ENCODE results near the gene OR2T11. TPM values are rescaled to one million over a fixed set of nuclear protein-coding genes. Genes with fewer than 3 reads are reported as not detected.
"Not testable (repeated sequence)": the region's sequence is repeated elsewhere in the genome, so short reads cannot be mapped to it uniquely, and the experiment has no call there.

The OR2T11 gene
- total and polyA plus RNA-seq, 4 donors: not detected

DNA sequence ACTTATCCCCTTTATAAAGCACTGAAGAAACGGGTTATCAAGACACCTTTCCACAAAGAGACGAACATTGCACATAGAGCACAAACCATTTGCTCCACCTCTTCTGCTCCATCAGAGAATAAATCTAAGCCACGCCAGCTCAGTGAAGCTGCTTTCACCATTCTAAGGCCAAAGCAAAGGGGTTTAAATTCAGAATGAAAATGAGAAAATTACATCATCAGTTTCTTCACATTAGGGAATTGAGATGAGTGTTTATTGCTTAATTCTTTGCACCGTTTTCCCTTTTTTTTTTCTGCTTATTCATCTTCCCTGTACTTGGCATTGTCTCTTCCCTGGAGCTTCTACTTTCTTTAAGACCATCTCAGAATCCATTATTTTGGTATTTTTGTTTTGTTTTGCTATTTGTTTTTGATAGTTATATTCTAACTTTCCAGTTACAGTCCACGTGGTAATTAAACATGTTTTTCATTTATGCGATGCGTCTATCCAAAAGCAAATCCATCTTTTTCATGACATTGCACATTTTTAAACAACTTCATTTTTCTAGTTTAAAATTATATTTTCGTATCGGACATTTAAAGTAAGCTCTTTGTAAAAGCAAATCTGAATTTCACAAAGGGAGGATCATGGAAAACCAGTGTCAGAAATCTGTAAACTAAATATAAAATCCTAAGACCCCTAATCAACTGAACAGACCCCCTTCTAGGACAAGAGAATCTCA lies 58.5 kb downstream of the OR2T11 start:
- 69% methylated on average over 9 of the region's 9 CpGs for WGBS
- no peak for DNase-seq (ENCODE audit: low spot score)
- H3K4me1 ChIP-seq (ENCODE audit: control insufficient read depth in 4 of 4, insufficient read depth in 4 of 4, low read length in 3 of 4): no peaks in the 10 kb centered on the region
- H3K4me3 ChIP-seq (ENCODE audit: low read depth in 1 of 3, low read length in 3 of 3): no peak overlapping the region
- no peaks in the 10 kb centered on the region for H3K9me3 ChIP-seq (ENCODE audit: control insufficient read depth in 4 of 4, low read length in 3 of 4)
- H3K27me3 ChIP-seq (ENCODE audit: control insufficient read depth in 4 of 4, insufficient read depth in 4 of 4, low read length in 3 of 4): no peaks in the 10 kb centered on the region
- no peak overlapping the region for H3K27ac ChIP-seq (ENCODE audit: low read depth in 1 of 2, low read length in 2 of 2)
- H3K9ac ChIP-seq (ENCODE audit: low read depth in 1 of 2, low read length in 2 of 2): no peak overlapping the region
- no peaks in the 10 kb centered on the region for H3K36me3 ChIP-seq (ENCODE audit: control insufficient read depth in 4 of 4, insufficient read depth in 3 of 4, low read depth in 1 of 4, low read length in 3 of 4)
- TF ChIP-seq HNF4G (IDR thresholded peaks at IDR 0.05): no peak
- TF ChIP-seq, protein P1, sequence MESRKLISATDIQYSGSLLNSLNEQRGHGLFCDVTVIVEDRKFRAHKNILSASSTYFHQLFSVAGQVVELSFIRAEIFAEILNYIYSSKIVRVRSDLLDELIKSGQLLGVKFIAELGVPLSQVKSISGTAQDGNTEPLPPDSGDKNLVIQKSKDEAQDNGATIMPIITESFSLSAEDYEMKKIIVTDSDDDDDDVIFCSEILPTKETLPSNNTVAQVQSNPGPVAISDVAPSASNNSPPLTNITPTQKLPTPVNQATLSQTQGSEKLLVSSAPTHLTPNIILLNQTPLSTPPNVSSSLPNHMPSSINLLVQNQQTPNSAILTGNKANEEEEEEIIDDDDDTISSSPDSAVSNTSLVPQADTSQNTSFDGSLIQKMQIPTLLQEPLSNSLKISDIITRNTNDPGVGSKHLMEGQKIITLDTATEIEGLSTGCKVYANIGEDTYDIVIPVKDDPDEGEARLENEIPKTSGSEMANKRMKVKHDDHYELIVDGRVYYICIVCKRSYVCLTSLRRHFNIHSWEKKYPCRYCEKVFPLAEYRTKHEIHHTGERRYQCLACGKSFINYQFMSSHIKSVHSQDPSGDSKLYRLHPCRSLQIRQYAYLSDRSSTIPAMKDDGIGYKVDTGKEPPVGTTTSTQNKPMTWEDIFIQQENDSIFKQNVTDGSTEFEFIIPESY (IDR thresholded peaks at IDR 0.05): no peak
- TF ChIP-seq RAD21 (IDR thresholded peaks at IDR 0.05): no peak
- TF ChIP-seq FOXA2 (IDR thresholded peaks at IDR 0.05): no peak
- TF ChIP-seq, protein P2, sequence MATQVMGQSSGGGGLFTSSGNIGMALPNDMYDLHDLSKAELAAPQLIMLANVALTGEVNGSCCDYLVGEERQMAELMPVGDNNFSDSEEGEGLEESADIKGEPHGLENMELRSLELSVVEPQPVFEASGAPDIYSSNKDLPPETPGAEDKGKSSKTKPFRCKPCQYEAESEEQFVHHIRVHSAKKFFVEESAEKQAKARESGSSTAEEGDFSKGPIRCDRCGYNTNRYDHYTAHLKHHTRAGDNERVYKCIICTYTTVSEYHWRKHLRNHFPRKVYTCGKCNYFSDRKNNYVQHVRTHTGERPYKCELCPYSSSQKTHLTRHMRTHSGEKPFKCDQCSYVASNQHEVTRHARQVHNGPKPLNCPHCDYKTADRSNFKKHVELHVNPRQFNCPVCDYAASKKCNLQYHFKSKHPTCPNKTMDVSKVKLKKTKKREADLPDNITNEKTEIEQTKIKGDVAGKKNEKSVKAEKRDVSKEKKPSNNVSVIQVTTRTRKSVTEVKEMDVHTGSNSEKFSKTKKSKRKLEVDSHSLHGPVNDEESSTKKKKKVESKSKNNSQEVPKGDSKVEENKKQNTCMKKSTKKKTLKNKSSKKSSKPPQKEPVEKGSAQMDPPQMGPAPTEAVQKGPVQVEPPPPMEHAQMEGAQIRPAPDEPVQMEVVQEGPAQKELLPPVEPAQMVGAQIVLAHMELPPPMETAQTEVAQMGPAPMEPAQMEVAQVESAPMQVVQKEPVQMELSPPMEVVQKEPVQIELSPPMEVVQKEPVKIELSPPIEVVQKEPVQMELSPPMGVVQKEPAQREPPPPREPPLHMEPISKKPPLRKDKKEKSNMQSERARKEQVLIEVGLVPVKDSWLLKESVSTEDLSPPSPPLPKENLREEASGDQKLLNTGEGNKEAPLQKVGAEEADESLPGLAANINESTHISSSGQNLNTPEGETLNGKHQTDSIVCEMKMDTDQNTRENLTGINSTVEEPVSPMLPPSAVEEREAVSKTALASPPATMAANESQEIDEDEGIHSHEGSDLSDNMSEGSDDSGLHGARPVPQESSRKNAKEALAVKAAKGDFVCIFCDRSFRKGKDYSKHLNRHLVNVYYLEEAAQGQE (IDR thresholded peaks at IDR 0.05): no peak
- TF ChIP-seq GABPA (IDR thresholded peaks at IDR 0.05 in 1 of 2, conservative IDR thresholded peaks at IDR 0.05 in 1 of 2): no peak
- TF ChIP-seq TAF1 (conservative IDR thresholded peaks at IDR 0.05): no peak
- no peak for TF ChIP-seq RXRA (IDR thresholded peaks at IDR 0.05)
- TF ChIP-seq JUND (IDR thresholded peaks at IDR 0.05): no peak
- no peak for TF ChIP-seq NR2F2 (IDR thresholded peaks at IDR 0.05)
- TF ChIP-seq YY1 (IDR thresholded peaks at IDR 0.05): no peak
- TF ChIP-seq, protein P3, sequence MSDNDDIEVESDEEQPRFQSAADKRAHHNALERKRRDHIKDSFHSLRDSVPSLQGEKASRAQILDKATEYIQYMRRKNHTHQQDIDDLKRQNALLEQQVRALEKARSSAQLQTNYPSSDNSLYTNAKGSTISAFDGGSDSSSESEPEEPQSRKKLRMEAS (IDR thresholded peaks at IDR 0.05): no peak
- TF ChIP-seq, protein P4, sequence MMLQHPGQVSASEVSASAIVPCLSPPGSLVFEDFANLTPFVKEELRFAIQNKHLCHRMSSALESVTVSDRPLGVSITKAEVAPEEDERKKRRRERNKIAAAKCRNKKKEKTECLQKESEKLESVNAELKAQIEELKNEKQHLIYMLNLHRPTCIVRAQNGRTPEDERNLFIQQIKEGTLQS (IDR thresholded peaks at IDR 0.05): no peak
- no peak for TF ChIP-seq EGR1 (IDR thresholded peaks at IDR 0.05; ENCODE audit: low read depth in 2 of 2)
- no peak for TF ChIP-seq FOXA1 (IDR thresholded peaks at IDR 0.05)
- TF ChIP-seq SP1 (IDR thresholded peaks at IDR 0.05): no peak

DNA sequence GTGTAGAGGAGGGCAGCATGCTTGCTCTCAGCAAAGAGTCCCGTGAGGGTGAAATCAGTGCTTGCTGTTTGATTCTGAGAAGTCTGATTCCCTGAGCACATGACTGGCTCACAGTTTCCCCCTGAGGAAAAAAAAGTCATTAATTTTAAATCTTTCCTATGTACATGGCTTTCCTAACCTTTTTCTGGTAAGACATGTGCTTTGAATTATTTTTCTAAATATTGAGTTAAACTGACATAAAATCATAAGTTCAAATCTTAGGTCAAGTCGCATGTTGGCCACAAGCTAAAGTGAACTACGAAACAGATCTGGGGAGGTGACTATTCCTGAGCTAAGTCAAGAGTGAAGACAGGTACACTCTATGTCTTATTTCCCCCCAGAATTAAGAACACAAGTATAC lies 60.2 kb downstream of the OR2T11 start, which contains the start of gene OR2T34:
Gene OR2T34, minus strand, starts transcription at position 101 of the 400 bp plus-strand sequence. Its CDS starts 0 bp downstream, at position 101.
- not testable (repeated sequence) for H3K4me1 ChIP-seq (ENCODE audit: control insufficient read depth in 4 of 4, insufficient read depth in 4 of 4, low read length in 3 of 4); H3K27me3 ChIP-seq (ENCODE audit: control insufficient read depth in 4 of 4, insufficient read depth in 4 of 4, low read length in 3 of 4); H3K36me3 ChIP-seq (ENCODE audit: control insufficient read depth in 4 of 4, insufficient read depth in 3 of 4, low read depth in 1 of 4, low read length in 3 of 4); H3K27ac ChIP-seq (ENCODE audit: low read depth in 1 of 2, low read length in 2 of 2); DNase-seq (ENCODE audit: low spot score); H3K9me3 ChIP-seq (ENCODE audit: control insufficient read depth in 4 of 4, low read length in 3 of 4); H3K9ac ChIP-seq (ENCODE audit: low read depth in 1 of 2, low read length in 2 of 2); H3K4me3 ChIP-seq (ENCODE audit: low read depth in 1 of 3, low read length in 3 of 3)
- 83% methylated on average over 3 of the region's 3 CpGs for WGBS

DNA sequence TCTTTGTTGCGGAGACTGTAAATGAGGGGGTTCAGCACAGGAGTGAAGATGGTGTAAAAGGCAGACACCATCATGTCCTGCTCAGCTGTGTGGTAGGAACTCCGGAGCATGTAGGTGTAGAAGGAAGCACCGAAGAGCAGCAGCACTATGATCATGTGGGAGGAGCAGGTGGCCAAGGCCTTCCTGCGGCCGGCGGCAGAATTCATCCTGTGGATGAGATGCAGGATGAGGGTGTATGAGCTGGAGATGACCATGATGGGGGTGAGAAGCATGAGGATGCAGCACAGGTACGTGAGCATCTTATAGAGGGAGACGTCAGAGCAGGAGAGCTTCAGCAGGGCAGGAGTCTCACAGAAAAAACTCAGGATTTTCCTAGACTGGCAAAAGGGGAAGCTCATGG lies 61.0 kb downstream of the OR2T11 start:
- H3K4me3 ChIP-seq (ENCODE audit: low read depth in 1 of 3, low read length in 3 of 3); H3K36me3 ChIP-seq (ENCODE audit: control insufficient read depth in 4 of 4, insufficient read depth in 3 of 4, low read depth in 1 of 4, low read length in 3 of 4); H3K9ac ChIP-seq (ENCODE audit: low read depth in 1 of 2, low read length in 2 of 2); H3K27me3 ChIP-seq (ENCODE audit: control insufficient read depth in 4 of 4, insufficient read depth in 4 of 4, low read length in 3 of 4); H3K4me1 ChIP-seq (ENCODE audit: control insufficient read depth in 4 of 4, insufficient read depth in 4 of 4, low read length in 3 of 4); DNase-seq (ENCODE audit: low spot score); H3K27ac ChIP-seq (ENCODE audit: low read depth in 1 of 2, low read length in 2 of 2); H3K9me3 ChIP-seq (ENCODE audit: control insufficient read depth in 4 of 4, low read length in 3 of 4): not testable (repeated sequence)
- 78% methylated on average over 6 of the region's 8 CpGs for WGBS
